SK-N-SH (cell line): Measurements from ENCODE around the gene LIX1L.

Experiments
- CTCF ChIP-seq: fragments of 200-600 bp; sonication (generic); IDR thresholded peaks from 2 replicates; pipeline ENCODE4 v1.6.1; 2017; ENCODE audit warnings: antibody characterized with exemption, mild to moderate bottlenecking, moderate library complexity
- EZH2phosphoT487 ChIP-seq: fragments of 200-600 bp; sonication (generic); IDR thresholded peaks from 2 replicates; pipeline ENCODE4 v1.6.1; 2017; ENCODE audit warnings: low read depth, mixed run types, mild to moderate bottlenecking, antibody characterized with exemption, moderate library complexity, borderline replicate concordance
- POLR2AphosphoS5 ChIP-seq: IDR thresholded peaks from 2 replicates; pipeline ENCODE4 v1.6.1; 2012; ENCODE audit warnings: low read depth, low read length

- TF ChIP-seq CTCF, result peak; percentile 75
- TF ChIP-seq POLR2AphosphoS5, result peak; percentile 97
- TF ChIP-seq EZH2phosphoT487, result no peak
Observed at GRCh38 chr1:145927063-145927886, 30.5 kb downstream of the LIX1L start, which contains the start of gene RBM8A.
